HG03457 (cell line): Measurements from ENCODE around the gene TRPM4.
"Not testable (repeated sequence)": the region's sequence is repeated elsewhere in the genome, so short reads cannot be mapped to it uniquely, and the experiment has no call there.

ENCODE experiments used
- ATAC-seq: cut with Tn5 transposase; IDR thresholded peaks from one replicate; pipeline ENCODE4 v1.9.1; 2021; ENCODE audit warnings: moderate number of reproducible peaks; ENCODE audit not compliant: unreplicated experiment

Gene TRPM4

DNA sequence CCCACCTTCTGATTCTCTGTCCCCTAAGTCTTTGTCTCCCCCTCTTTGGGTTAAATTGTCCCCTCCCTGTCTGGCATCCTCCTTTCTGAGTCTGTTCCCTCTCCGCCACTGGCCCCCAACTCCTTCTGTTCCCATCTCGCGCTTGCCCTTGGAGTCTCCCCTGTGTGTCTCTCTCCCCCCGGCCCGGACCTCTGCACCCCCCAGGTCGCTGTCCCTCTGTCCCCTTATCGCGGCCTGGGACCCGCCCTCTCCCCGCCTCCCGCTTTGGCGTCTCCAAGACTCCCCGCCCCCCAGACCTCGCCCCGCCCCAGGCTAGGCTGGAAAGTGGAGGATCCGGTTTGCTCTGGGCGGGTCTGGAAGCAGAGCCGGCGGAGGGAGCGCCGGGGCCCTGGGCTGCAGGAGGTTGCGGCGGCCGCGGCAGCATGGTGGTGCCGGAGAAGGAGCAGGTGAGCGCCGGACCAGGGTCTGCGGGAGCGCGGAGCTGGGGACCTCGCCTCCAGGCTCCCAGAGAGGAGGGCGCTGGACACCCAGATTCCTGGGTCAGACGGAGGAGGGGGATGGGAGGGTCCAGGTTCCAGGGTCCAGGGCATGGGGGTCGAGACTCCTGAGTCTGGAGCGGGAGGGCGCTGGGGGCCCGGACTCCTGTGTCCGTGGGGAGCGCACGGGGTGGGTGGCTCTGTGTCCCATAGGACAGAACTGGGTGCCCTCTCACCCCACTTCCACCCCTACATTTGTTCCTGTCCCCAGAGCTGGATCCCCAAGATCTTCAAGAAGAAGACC is at the start of gene TRPM4:
Gene TRPM4, plus strand, starts transcription at position 348 of the 780 bp plus-strand sequence. Its CDS starts 75 bp downstream, at position 423.
- no peak for ATAC-seq

DNA sequence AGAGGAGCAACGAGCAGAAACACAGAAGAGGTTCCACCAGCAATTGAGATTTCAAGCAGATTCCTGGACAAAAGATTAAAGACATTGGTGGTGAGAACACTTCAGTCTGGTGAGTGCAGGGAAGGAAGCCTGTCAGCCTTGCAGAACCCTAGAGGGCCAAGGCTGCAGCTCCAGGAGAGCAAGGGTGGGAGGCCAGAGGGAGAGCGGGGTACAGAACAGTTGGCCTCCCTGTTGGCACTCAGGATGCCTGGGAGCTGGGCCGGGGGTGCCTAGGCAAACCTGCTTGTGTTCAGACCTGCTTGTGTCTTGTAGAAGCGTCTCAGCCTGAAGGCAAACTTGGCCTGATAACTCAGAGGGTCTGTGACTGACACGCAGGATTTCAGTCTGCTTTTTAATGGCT is 48.5 kb upstream of the TRPM4 start:
- no peak for ATAC-seq

DNA sequence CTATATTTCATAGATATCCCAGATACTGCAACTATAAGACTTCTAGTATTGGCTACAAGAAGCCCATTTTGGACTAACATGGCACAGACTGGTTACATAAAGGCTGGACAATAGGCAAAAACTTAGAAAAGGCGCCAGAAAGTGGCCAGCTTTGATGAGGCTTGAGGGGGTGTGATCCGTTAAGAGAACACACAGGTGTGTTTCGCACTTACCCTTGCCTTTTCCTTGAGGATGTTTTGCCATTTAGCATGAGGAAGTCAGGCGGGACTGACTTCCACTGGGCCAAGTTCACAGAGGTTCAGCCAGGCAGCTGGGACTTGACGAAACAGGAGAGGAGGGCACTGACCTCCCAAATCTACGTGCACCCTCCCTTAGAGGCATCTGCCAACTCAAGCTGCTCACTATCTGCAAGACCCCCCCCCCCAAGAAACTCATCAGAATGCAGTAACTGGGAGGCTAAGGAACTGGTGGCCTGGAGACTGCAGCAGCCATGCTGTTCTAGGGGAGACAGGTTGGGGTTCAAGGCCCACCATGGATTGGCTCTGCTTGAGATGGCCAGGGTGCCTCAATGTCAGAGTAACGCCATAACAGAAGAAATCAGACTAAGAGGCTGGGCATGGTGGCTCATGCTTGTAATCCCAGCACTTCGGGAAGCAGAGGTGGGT is 47.9 kb upstream of the TRPM4 start:
- ATAC-seq, result no peak

DNA sequence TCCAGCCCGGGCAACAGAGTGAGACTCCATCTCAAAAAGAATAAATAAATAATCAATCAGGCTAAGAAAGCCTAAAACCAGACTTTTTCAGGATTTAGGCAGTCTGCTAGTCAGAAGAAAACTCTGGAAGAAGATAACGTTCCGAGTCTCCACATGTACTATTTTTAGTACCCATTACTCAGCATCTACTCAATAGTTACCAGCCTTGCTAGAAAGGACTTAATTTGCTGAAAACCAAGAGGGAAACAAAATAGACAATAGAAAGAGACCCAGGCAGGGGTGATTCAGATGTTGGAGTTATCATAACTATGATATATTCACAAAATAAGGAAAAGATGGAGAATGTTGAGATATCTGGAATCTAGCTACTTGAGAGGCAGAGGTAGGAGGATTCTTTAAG is 47.0 kb upstream of the TRPM4 start:
- ATAC-seq, result no peak

DNA sequence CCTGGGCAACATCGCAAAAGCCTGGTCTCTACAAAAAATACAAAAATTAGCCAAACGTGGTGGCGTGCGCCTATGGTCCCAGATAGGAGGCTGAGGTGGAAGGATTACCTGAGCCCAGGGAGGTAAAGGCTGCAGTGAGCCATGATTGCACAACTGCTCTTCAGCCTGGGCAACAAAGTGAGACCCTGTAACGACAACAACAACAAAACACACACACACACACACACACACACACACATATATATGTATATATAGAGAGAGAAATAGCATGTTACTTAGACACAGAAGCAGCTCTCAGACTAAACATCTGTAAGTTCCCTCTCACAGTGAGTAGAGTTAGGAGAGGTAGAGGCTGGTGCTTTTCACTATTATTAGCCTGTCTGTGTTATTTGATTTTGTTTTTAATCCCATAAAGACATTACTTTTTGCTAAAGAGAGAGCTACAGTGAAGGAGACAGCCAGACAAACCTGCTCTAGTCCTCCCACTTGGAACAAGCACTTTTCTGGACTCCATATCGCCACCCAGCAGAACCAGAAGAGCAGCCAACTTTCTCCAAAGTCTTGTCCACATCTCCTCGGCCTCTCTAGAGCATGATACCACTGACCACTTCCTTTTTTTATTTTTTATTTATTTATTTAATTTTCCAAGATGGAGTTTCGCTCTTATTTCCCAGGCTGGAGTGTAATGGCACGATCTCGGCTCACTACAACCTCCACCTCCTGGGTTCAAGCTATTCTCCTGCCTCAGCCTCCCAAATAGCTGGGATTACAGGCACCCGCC is 46.2 kb upstream of the TRPM4 start:
- ATAC-seq, result no peak

DNA sequence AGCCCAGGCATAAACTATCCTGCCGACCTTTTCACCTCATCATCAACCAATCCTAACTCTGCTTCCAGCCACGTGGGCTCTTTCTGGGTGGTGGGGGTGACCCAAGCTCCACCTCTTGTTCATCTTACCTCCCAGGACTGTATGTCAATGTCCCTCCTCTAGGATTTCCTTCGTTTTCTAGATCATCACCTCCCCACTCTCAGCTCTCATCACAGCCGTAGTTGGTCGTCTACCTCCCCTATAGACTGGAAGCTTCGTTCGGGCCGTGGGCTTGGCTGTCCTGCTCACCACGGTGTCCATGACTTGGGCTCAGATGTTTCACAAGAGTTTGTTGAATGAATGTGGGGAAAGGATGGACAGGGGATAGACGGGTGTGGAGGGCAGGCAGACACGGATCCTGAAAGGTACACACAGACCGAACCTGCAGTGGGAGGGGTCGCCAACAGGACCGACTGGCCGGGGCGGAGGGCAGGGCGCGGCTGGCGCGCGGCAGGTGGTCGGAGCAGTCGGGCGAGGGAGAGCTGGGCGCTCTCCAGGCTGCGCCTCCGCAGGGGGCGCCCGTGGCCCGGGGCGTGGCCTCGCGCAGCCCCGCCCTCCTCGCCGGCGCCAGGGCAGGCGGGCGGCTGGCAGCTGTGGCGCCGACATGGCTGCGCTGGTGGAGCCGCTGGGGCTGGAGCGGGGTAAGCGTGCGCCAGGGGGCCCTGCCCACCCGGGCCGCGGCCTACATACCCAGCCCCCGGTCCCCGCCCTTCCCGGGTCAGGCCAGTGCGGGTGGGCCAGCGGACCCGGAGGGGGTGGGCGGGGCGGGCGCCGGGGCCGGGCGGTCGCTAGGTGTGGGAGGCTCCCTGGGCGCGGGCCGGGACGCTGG is 43.6 kb upstream of the TRPM4 start, which contains the start of gene LIN7B:
Gene LIN7B, plus strand, starts transcription at position 609 of the 868 bp plus-strand sequence. Its CDS starts 35 bp downstream, at position 644.
- ATAC-seq, result no peak

DNA sequence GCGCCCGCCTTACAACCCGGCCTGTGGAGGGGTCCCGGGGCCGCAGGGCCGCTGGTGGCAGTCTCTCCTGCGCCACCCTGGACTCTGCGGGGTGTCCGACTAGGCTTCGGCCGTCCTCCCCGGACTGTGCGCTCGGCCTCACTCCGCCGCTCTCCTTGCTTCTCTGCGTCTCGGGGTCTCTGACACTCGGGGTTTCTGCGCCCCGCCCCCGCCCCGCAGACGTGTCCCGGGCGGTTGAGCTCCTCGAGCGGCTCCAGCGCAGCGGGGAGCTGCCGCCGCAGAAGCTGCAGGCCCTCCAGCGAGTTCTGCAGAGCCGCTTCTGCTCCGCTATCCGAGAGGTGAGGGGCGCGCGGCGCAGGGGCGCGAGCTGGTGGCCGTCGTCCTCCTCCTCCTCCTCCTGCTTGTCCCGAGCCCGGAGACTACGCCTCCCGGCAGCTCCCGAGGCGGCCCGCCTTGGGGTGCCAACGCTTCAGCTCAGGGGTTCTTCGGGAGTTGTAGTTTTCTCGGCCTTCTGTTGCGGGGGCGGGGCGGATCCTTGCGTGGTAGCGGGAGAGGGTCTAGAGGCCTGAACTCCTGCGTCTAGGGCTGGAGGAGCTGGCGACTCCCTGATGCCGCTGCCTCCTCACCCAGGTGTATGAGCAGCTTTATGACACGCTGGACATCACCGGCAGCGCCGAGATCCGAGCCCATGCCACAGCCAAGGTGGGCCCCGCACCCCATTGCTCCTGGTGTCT is 42.8 kb upstream of the TRPM4 start:
- no peak for ATAC-seq

DNA sequence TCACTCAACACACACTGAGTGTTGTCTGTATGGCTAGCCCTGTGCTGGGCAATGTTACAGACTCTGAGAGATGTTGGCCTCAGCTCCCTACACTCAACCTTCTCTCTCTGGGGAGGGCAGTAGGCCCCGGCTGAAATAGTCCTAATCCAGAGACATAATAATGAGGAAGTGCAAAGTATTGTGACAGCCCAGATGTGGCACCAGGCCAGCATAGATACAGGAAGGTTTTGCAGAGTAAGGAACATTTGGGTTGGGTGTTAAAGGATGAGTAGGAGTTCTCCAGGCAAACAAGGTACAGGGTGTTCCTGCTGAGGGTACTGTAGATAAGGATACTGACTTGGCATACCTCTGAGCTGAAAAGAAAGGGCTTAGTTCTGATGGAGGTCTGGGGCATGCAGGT is 41.0 kb upstream of the TRPM4 start:
- ATAC-seq, result no peak

DNA sequence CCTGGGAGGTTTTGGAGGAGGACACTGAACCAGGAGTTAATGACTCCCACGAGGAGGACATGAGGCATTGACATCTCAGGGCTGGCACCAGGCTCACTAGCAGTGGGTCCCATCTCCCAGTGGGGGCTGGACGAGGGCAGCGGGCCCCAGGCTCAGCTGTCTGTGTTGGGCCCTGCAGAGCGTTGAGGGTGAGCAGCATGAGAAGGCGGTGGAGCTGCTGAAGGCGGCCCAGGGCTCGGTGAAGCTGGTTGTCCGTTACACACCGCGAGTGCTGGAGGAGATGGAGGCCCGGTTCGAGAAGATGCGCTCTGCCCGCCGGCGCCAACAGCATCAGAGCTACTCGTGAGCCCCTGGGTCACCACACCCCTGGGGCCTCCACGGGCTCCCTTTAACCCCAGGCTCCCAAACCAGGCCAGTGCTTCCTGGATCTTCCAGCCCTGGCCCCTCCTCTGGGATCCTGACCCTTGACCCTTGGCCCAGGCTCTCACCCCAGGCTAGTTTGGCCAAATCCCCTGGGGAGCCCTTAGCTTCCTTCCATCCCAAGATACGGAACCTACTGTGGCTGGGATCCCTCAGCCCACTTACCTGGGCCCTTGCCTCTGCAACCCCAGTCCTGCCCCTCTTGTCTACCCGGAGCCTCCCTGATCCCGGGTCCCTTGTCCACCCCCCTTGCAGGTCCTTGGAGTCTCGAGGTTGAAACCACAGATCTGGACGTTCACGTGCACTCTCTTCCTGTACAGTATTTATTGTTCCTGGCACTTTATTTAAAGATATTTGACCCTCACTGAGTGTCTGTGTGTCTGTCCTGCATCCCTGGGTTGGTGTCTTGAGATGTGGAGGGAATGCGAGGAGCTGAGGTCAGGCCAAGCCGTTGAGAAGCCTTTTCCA is 39.7 kb upstream of the TRPM4 start:
- ATAC-seq, result no peak

DNA sequence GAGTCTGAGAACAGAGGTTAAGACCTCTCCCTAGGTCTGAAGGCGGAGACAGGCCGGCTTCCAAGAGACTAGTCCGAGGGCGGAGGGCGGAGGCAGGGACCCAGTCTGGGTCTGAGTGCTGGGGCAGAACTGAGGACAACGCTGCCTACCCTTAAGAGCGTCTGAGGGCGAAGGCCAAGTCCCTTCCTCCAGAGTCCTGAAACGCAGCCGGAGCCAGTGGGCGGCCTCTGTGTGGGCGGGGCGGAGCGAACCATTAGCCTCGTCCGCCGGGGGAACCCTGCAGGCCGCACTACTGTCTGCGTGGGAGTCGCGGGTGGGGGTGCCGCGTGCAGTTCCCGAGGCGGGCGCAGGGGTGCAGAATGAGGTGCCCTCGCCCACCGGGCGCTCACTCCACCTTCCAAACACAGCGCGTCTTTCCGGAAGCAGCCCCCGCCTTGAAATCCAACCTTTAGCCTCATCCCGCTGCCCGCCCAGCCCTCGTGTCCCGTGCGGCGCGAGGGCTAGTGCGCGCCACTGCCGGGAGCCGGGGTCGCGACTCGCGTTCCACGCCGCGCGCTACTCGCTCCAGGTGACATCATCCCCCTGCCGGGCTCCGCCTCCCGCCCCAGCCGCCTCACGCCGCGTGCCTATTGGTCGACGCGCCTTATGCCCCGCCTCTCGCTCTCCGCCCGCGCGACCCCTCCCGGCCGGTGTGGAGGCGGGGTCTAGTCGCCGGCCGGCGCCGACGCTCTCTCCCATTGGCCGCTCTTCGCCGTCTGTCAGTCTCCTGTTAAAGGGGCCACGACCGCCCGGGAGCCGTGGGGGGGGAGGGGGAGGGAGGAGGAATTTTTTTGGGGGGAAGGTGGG is 38.8 kb upstream of the TRPM4 start, which contains the start of gene C19orf73:
Gene C19orf73, minus strand, starts transcription at position 579 of the 846 bp plus-strand sequence. Its CDS starts 121 bp downstream, at position 458.
- peak; percentile 51 for ATAC-seq

DNA sequence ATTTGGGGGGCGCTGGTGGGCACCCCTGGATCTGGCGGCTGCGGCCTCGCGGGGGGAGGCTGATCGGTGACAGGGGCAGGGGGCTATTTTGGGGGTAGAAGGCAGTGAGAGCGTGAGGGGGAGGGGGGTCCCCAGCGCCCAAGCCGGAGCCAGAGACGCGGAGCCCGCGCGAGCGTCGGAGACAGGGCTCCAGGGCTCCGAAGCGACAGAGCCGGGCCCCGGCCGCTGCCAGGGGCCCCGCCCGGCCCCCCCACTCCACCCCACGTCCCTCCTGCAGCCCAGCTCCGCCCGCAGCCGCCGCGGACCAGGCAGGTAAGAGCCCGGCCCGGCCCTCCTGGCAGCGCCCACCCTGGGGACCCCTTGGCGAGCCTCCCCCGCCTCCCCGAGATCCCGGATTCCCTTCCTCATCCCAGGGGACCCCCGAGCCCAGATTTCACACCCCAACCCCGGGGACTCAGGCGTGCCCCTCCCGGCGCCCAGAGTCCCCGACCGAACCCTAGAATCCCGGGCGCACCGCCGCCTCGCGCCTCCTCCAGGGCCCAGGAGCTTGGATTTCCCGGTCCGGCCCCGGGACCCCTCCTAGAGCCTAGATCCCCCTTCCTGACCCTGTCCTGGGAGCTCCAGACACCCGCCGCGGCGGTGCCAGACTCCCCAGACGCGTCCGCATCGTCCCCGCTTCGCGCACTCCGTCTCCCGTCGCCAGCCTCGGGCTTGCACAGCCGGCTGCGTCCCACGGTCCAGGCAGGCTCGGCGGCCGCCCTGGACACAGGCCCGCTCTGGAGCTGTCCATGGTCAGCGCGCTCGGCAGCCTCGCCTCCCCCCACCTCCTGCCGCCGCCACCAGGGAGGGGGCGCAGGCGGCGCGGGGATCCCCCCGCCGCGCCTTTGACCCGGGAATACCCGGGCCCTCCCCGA is 37.9 kb upstream of the TRPM4 start, which contains the start of gene PPFIA3:
Gene PPFIA3, plus strand, starts transcription at position 134 of the 914 bp plus-strand sequence. CDS start 8,330 bp downstream, outside the sequence.
- no peak for ATAC-seq

DNA sequence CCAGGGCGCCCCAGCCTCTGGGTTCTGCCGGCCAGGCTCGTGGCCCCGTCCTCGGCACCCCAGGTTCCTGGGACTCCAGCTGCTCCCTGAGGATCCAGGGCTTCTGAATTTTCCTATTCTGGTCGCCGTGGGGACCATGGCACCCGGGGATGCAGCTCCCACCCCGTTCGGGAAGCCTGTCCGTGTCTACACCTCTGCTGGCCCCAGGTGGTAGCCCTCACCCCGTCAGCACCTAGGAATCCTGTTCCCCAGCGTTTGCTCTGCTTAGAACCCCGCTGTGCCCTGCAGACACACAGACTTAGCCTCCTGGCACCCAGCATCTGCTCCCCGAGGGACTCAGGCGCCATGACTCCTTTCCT is 37.3 kb upstream of the TRPM4 start:
- no peak for ATAC-seq

DNA sequence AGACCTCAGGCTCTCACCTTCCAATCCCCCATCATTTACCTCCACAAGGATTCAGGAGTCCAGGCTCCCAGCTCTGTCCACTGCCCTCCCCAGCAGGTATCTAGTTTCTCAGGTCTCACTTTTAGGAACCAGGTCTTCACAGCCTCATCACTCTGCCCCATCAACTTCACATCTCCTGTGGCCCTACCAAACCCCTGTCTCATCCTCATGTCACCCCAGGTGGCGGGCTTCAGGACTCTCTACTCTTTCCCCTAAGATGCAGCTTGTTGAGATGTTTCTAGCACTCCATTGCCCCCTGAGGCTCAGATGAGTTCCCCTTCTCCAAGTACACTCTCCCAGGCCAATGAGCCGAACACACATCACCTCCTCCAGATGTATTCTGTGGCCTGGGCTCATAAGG is 36.7 kb upstream of the TRPM4 start:
- no peak for ATAC-seq

DNA sequence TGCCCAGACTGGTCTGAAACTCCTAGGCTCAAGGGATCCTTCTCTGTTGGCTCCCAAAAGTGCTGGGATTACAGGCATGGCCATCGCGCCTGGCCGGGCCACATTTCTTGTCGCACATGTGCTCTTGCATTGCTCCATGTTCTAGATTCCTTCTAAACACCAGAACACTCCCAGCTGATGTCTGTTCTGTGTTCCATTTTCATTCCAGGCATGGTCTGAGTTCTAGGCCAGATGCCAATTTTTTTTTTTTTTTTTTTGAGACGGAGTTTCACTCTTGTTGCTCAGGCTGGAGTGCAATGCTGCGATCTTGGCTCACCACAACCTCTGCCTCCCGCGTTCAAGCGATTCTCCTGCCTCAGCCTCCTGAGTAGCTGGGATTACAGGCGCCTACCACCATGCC is 35.8 kb upstream of the TRPM4 start:
- ATAC-seq, result not testable (repeated sequence)

DNA sequence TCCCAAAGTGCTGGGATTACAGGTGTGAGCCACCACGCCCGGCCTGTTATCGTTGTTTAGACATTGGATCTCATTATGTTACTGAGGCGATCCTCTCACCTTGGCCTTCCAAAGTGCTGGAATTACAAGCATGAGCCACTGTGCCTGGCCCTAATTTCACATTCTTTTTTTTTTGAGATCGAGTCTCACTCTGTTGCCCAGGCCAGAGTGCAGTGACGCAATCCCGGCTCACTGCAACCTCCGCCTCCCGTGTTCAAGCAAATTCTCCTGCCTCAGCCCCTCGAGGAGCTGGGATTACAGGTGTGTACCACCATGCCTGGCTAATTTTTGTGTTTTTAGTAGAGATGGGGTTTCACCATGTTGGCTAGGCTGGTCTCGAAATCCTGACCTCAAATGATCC is 34.3 kb upstream of the TRPM4 start:
- not testable (repeated sequence) for ATAC-seq

DNA sequence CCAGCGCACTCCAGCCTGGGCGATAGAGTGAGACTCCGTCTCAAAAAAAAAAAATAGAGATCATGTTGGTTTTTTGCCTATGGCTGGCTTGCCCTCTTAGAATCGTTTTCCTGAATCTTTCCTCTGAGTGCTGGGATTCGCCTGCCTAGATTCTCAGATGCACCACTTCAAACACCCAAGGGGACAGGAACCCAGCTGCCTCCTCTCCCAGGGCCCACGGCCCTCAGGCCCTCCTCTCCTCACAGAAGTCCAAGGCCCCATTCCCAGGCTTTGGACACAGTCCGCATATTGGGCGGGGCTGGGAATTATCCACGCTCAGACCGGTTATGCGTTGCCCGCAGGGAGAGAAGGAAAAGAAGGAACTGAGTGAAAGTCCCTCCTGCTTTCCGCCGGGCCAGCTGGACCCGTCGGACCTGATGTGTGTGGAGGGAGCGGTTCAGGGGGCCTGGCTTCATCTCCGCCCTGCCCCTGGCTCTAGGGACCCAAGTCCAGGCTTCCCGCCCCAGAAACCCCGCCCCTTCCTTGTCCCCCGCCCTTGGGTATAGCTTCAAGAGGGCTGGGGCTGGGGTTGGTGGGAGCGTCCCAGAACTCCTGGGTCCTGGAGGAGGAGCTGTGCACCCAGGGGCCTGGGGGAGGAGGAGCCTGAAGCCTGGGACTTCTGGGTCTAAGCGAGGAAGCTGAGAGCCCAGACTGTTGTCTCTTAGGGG is 32.4 kb upstream of the TRPM4 start:
- ATAC-seq, result no peak
